Melanocyte of skin (primary cell): ENCODE data around the gene SS18. TPM values are rescaled to one million over a fixed set of nuclear protein-coding genes. Genes with fewer than 3 reads are reported as not detected.

Experiments
- total RNA-seq, 2 donors: library from RNA; depleted of rRNA; stranded (reverse); fragments of >200 nt; gene quantifications; 2 replicates each; pipeline ENCODE4 v1.2.3, GENCODE V29; 2012

SS18 gene
- total RNA-seq: 100 to 1,000 TPM; 110 to 148 TPM

GRCh38 chr18:26090130-26091046 is at the start of gene SS18:
Gene SS18 (minus strand): TSS chr18:26090613. CDS start chr18:26090569, 44 bp downstream.

GRCh38 chr18:26133652-26134051 is 43.2 kb upstream of the SS18 start, which contains the start of gene PSMA8:
Gene PSMA8 (plus strand): TSS chr18:26133869. CDS start chr18:26133966, 97 bp downstream.

Other genes starting within 250 kb of the SS18 start
- under 1 TPM in 1 of 2 donors, not detected in 1; under 0.01 TPM for gene PSMA8, start 43.3 kb upstream of the SS18 start, total RNA-seq
- gene TAF4B, start 135.8 kb upstream of the SS18 start, total RNA-seq: 10 to 100 TPM; 21.0 to 39.6 TPM